GM12801 (cell line): ENCODE measurements around the gene SLC2A5.

Experiments
- CTCF ChIP-seq: IDR thresholded peaks from one replicate; pipeline ENCODE4 v1.5.1; 2011; ENCODE audit warnings: control low read depth; ENCODE audit not compliant: insufficient read length; ENCODE audit errors: extremely low read depth

SLC2A5 gene

GRCh38 chr1:9086796-9087195 lies 17.4 kb upstream of the SLC2A5 start:
- no peak for TF ChIP-seq CTCF

DNA sequence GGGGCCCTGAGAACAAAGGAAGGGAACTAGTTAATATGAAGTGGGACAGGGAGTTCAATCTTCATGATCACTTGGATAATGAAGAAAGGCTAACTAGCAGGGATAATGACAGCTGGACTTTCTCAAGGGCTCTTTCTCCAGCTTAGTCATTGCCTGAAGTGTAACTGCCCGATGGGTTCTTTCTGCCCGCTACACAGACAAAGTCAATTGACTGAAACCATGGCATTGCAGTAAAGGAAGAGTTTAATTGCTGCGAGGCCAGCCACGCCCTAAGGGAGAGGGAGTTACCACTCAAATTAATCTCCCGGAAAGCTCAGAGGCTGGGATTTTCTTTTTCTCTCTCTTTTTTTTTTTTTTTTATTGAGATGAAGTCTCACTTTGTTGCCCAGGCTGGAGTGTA lies 16.6 kb upstream of the SLC2A5 start:
- no peak for TF ChIP-seq CTCF

GRCh38 chr1:9085306-9085940 lies 16.0 kb upstream of the SLC2A5 start:
- no peak for TF ChIP-seq CTCF

- no peak for TF ChIP-seq CTCF
These were observed 15.5 kb upstream of the SLC2A5 start for GRCh38 chr1:9084906-9085305.

DNA sequence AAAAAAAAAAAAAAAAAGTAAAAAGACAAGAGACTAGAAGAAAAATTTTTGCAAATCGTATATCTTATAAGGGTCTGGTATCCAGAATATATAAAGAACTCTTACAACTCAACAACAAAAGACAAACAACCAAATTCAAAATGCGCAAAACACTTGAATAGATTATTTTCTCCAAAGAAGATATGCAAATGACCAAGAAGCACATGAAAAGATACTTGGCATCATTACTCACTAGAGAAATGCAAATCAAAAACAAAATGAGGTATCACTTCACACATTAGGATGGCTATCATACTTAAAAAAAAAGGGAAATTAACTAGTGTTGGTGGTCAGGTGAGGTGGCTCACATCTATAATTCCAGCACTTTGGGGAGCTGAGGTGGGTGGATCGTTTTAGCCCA lies 12.0 kb upstream of the SLC2A5 start:
- no peak for TF ChIP-seq CTCF

DNA sequence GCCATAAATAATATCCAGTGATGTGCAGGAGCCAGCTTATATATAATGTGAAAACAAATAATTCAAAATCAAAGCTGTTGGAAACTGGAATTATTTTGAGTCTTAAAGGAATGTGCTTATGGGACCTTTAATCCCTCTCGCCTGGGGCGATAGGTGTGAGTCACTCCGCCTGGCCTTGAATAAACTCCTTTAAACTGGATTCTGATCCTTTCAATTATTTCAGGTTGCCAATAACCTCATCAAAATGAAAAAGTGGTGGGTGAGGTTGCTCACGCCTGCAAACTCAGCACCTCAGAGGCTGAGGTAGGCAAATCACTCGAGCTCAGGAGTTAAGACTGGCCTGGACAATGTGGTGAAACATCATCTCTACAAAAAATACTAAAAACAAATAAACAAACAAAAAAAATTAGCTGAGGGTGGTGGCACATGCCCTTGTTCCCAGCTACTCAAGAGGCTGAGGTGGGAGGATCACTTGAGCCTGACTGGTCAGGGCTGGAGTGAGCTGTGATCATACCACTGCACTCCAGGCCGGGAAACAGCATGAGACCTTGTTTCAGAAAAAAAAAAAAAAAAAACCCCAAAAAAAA lies 11.4 kb upstream of the SLC2A5 start:
- TF ChIP-seq CTCF = no peak

DNA sequence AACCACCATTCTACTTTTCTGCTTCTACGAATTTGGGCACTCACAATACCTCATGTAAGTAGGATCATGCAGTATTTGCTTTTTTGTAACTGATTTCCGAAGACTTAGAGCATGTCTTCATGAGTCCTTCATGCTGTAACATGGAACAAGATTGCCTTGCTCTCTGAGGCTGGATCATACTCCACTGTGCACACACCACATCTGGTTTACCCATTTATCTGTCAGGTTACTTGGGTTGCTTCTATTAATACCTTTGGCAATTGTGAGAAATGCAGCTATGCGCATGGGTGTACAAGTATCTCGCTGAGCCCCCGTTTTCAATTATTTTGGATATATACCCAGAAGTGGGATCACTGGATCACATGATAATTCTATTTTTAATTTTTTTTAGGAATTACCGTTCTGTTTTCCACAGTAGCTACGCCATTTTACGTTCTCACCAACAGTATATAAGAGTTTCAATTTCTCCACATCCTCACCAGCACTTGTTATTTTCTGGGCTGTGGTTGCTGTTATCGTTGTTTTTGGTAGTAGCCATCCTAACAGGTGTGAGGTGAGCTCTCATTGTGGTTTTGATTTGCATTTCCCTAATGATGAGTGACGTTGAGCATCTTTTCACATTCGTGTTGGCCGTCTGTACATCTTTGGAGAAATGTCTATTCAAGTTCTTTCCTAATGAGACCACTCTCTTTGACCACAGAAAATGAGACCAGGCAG lies 10.7 kb upstream of the SLC2A5 start:
- no peak for TF ChIP-seq CTCF
